Cerebellar nuclear complex (tissue), 1 donor: Measurements from ENCODE around the gene ACOX1.

Experiments used
- DNase-seq, 2 experiments: peaks; one replicate each; lab custom pipeline; 2025; lab: John Stamatoyannopoulos, UW

The ACOX1 gene

DNA sequence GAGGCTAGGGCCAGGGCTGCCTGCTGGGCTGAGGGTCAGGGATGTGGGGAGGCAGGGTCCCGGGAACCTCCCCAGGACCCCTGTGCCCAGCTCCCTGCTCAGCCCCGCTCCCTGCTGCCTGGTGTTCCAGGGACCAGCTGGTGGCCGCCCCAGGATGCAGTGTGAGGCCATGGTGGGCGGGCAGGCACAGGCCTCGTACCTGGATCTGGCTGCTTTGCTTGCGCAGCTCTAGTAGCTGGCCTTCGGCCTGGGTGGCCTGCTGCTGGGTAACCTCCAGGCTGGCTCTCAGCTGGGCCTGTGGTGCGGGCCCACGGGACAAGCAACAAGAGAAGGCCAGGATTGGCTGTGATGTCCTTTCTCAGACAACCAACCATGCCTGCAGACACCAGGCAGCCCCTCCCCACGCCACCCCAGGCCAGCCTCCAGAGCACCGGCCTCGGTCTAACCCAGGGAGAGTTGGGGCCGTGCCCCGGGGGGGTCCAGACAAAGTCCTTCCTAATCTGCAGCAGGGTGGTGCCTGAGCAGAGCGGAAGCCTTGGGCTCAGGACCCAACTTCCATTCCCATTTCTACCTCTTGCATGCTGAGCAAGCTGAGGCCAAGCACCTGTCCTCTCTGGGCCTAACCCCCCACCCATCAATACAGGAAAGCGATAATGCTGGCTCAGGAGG lies 86.3 kb downstream of the ACOX1 start:
- no peak for DNase-seq

DNA sequence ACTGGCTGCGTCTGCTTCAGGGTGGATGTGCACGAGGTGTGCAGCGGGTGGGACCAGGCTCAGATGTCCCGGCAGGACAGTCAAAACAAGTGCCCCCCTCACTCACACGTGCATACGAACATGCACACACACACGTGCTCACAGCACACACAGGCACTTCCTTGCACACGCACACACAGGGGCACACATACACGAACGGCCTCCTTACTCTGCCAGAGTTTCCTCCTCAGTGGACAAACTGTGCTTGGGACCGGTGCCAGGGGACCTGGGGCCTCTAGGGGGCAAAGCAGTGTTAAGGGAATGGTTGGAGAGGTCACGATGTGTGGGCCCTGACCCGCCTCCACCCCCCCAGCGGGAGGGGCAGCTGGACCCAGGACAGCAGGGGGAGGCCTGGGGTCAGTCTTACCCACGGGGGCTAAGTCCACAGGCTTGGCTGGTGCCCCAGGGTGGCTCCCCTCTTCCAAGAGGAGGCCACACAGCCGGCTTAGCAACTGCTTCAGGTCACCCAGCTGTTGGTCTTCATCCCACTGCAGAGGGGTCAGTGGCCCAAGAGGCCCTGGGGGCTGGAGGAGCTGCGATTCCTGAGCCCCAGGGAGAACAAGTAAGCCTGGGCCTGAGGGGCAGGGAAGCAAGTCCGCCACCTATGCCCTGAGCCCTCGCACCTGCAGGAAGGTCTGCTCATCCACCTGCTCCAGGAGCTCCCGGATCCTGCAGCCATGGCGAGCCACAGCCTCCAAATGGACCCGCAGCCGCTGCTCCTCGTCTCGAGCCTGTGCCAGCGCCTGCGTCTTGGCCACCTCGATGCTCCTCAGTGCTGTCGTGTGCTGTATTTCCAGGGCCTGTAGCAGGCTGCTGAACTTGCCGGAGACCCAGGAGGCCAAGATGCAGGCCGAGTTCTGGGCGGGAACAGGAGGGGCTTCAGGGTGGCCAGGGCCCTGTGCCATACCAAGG lies 87.1 kb downstream of the ACOX1 start:
- DNase-seq, result no peak
